Thyroid gland (tissue), 4 donors: ENCODE measurements around the gene ACSM2B. TPM values are rescaled to one million over a fixed set of nuclear protein-coding genes. Genes with fewer than 3 reads are reported as not detected.

ENCODE experiments used
- DNase-seq, 2 donors: peaks; one replicate each; pipeline ENCODE4 v3.0.0-alpha.2; 2019
- H3K27ac ChIP-seq, 3 donors: fragments of 200-600 bp; sonication (generic); 1 replicate in 2 of 3; 2 replicates in 1 of 3; pipeline ENCODE4 v1.5.1; 2016 to 2019; ENCODE audit warnings: mild to moderate bottlenecking in 1 of 3, moderate library complexity in 1 of 3
- H3K27me3 ChIP-seq: fragments of 200-600 bp; sonication (generic); one replicate; pipeline ENCODE4 v1.5.1; 2019
- H3K36me3 ChIP-seq, 2 donors: fragments of 200-600 bp; sonication (generic); one replicate each; pipeline ENCODE4 v1.5.1; 2016 to 2019
- H3K4me1 ChIP-seq, 2 donors: fragments of 200-600 bp; sonication (generic); one replicate each; pipeline ENCODE4 v1.5.1; 2017 to 2019
- H3K4me3 ChIP-seq, 3 donors: fragments of 200-600 bp; sonication (generic); replicated peaks in 1 of 3; 1 replicate in 2 of 3; 2 replicates in 1 of 3; pipeline ENCODE4 v1.5.1; 2016; ENCODE audit warnings: mild to moderate bottlenecking in 1 of 3
- H3K9me3 ChIP-seq: fragments of 200-600 bp; sonication (generic); one replicate; pipeline ENCODE4 v1.5.1; 2017
- CTCF ChIP-seq, 6 experiments: fragments of 200-600 bp in 3 of 6; fragments of 450-650 bp in 3 of 6; sonication (generic) in 3 of 6; IDR thresholded peaks; one replicate each; pipeline ENCODE4 v1.5.1; 2016 to 2019; ENCODE audit warnings: antibody characterized with exemption in 6 of 6, mild to moderate bottlenecking in 2 of 6, inconsistent platforms in 1 of 6, moderate library complexity in 1 of 6
- POLR2A ChIP-seq, 2 donors: fragments of 450-650 bp; IDR thresholded peaks; one replicate each; pipeline ENCODE4 v1.6.1; 2017; ENCODE audit warnings: antibody characterized with exemption in 2 of 2, mild to moderate bottlenecking in 2 of 2, moderate library complexity in 1 of 2
- WGBS, 2 donors: methylation state at CpG; one replicate each; pipeline ENCODE4 v1.1.5; 2017; 5-methylcytosine and 5-hydroxymethylcytosine counted together
- intact Hi-C: fragments of 100-400 bp; cut with DNase I; formaldehyde crosslinking; loops from one replicate; pipeline ENCODE4 v1.15.1; 2023
- total RNA-seq, 4 donors: library from RNA; depleted of rRNA; stranded (reverse); fragments of >200 nt; gene quantifications; one replicate each; pipeline ENCODE4 v1.2.3, GENCODE V29; 2016

Gene ACSM2B
- total RNA-seq, 4 donors from 2014 or later, result 0.27 to 2.3 (median 0.33) TPM; not detected in 1

GRCh38 chr16:20620770-20621169 is 44.6 kb upstream of the ACSM2B start:
- Histone ChIP-seq H3K4me3 (no peak overlapping the region), H3K4me1 (peaks cover 0 to under 1% of the 10 kb centered on the region in 2 donors), H3K27ac (no peak overlapping the region), H3K9me3 (no peaks in the 10 kb centered on the region), H3K27me3 (no peaks in the 10 kb centered on the region), H3K36me3 (no peaks in the 10 kb centered on the region)
- intact Hi-C loops, result no loop called here
- WGBS, 2 donors, result 85 to 87% methylated on average over 3 of the region's 3 CpGs
- TF ChIP-seq CTCF (IDR thresholded peaks at IDR 0.05) (no peak), POLR2A (IDR thresholded peaks at IDR 0.05) (no peak)
- no peak for DNase-seq

- no peak overlapping the region for H3K27ac ChIP-seq
- no peaks in the 10 kb centered on the region for H3K9me3 ChIP-seq
- H3K27me3 ChIP-seq, result no peaks in the 10 kb centered on the region
- no peak for DNase-seq
- no peaks in the 10 kb centered on the region for H3K36me3 ChIP-seq
- TF ChIP-seq CTCF (IDR thresholded peaks at IDR 0.05) (no peak), POLR2A (IDR thresholded peaks at IDR 0.05) (no peak)
- peaks cover 1 to 9% of the 10 kb centered on the region in 2 donors for H3K4me1 ChIP-seq
- H3K4me3 ChIP-seq, result no peak overlapping the region
- WGBS, 2 donors, result 76 to 78% methylated on average over 2 of the region's 2 CpGs
- intact Hi-C loops, result no loop called here
Observed at GRCh38 chr16:20620003-20620402, 43.8 kb upstream of the ACSM2B start.

GRCh38 chr16:20617271-20617670 is 41.1 kb upstream of the ACSM2B start:
- TF ChIP-seq POLR2A (IDR thresholded peaks at IDR 0.05) (no peak), CTCF (IDR thresholded peaks at IDR 0.05) (no peak)
- no peak overlapping the region for H3K4me3 ChIP-seq
- H3K9me3 ChIP-seq, result no peaks in the 10 kb centered on the region
- no peak for DNase-seq
- H3K27me3 ChIP-seq, result no peaks in the 10 kb centered on the region
- intact Hi-C loops, result loop anchor here (10.0 kb wide), 1 partner anchor 58 kb away; no protein-coding TSS in a partner anchor
- no peak overlapping the region for H3K27ac ChIP-seq
- WGBS, 2 donors, result 68 to 73% methylated on average over 1 of the region's 1 CpG
- H3K4me1 ChIP-seq, result peaks cover 18 to 28% of the 10 kb centered on the region in 2 donors
- H3K36me3 ChIP-seq, result no peaks in the 10 kb centered on the region

- Histone ChIP-seq H3K36me3 (no peaks in the 10 kb centered on the region), H3K27ac (peak overlapping the region; percentile 66 to 78 (median 74)), H3K4me1 (peaks cover 34 to 52% of the 10 kb centered on the region in 2 donors), H3K9me3 (no peaks in the 10 kb centered on the region), H3K4me3 (no peak overlapping the region), H3K27me3 (no peaks in the 10 kb centered on the region)
- 41 to 67% methylated on average over 1 to 3 of the region's 3 CpGs for WGBS, 2 donors
- peak; percentile 84 to 88 for DNase-seq
- intact Hi-C loops, result loop anchor here (10.0 kb wide), 1 partner anchor 60 kb away; no protein-coding TSS in a partner anchor
- no peak for TF ChIP-seq CTCF (IDR thresholded peaks at IDR 0.05)
- TF ChIP-seq POLR2A (IDR thresholded peaks at IDR 0.05), result no peak
Observed at GRCh38 chr16:20614186-20615141, 38.3 kb upstream of the ACSM2B start.
